Endothelial cell of umbilical vein (primary cell): ENCODE results near the gene GGNBP2.

ENCODE experiments used
- EZH2 ChIP-seq: IDR thresholded peaks from 2 replicates; pipeline ENCODE4 v1.6.1; 2012; ENCODE audit warnings: borderline replicate concordance, low read depth, mild to moderate bottlenecking, moderate library complexity, low read length, inconsistent platforms; ENCODE audit not compliant: severe bottlenecking
- JUN ChIP-seq: IDR thresholded peaks from 2 replicates; pipeline ENCODE4 v1.6.1; 2011; ENCODE audit warnings: borderline replicate concordance, low read depth; ENCODE audit not compliant: insufficient read length, insufficient read depth
- MYC ChIP-seq: IDR thresholded peaks from one replicate; pipeline ENCODE4 v1.6.1; 2011; ENCODE audit warnings: mild to moderate bottlenecking, low read depth, low read length
- POLR2A ChIP-seq: IDR thresholded peaks from 2 replicates; pipeline ENCODE4 v1.6.1; 2012; ENCODE audit warnings: low read depth, mild to moderate bottlenecking, control low read depth, low read length
- POLR2AphosphoS5 ChIP-seq: IDR thresholded peaks from 2 replicates; pipeline ENCODE4 v1.6.1; 2012; ENCODE audit warnings: low read depth, mild to moderate bottlenecking, control low read depth, low read length, moderate library complexity; ENCODE audit not compliant: insufficient read depth
- TF ChIP-seq, protein P1 (sequence below), 2 donors: IDR thresholded peaks; 1 replicate in 1 of 2; 2 replicates in 1 of 2; pipeline ENCODE4 v1.5.1; 2011; ENCODE audit warnings: low read length in 2 of 2, mild to moderate bottlenecking in 2 of 2, moderate library complexity in 2 of 2, control low read depth in 1 of 2, inconsistent platforms in 1 of 2, low read depth in 1 of 2; ENCODE audit not compliant: insufficient read depth in 1 of 2; ENCODE audit errors: extremely low read depth in 1 of 2

DNA sequence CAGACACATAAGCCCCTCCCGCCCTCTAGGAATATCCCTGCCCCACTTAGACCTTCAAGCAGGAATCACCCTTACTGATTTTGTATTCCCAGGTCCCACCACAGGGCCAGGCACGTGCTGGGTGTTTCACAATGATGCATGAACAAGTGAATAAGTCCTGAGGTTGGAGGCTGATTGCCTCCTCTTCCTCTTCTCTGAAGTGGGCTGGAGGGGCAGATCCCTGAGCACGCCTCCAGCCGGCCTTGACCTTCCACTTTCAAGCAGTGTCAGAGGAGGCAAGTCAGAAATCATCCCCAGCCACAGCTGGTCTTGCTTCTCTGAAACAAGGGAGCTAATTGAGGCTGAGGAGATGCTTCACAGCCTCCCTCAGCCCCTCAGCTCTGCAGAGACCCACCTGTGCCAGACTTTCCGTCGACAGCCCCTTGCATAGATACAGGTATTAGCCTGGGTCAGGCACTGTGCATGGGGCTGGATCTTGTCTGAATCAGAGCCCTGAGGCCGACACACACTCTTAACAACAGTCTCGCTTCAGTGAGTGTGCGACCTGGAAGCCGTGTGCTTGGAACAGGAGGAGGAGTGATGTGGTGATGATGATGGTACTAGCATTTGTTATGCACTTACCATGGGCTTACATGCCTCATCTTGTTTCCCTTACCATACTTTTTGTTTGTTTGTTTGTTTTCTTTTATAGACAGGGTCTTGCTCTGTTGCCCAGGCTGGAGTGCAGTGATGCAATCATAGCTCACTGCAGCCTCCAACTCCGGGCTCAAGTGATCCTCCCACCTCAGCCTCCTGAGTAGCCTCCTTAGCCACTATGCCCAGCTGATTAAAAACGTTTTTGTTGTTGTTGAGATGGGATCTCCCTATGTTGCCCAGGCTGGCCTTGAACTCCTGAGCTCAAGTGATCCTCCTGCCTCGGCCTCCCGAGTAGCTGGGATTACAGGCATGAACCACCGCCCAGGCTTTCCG is 71.6 kb downstream of the GGNBP2 start:
- TF ChIP-seq, protein P1, sequence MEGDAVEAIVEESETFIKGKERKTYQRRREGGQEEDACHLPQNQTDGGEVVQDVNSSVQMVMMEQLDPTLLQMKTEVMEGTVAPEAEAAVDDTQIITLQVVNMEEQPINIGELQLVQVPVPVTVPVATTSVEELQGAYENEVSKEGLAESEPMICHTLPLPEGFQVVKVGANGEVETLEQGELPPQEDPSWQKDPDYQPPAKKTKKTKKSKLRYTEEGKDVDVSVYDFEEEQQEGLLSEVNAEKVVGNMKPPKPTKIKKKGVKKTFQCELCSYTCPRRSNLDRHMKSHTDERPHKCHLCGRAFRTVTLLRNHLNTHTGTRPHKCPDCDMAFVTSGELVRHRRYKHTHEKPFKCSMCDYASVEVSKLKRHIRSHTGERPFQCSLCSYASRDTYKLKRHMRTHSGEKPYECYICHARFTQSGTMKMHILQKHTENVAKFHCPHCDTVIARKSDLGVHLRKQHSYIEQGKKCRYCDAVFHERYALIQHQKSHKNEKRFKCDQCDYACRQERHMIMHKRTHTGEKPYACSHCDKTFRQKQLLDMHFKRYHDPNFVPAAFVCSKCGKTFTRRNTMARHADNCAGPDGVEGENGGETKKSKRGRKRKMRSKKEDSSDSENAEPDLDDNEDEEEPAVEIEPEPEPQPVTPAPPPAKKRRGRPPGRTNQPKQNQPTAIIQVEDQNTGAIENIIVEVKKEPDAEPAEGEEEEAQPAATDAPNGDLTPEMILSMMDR (IDR thresholded peaks at IDR 0.05; ENCODE audit: extremely low read depth in 1 of 2, insufficient read depth in 1 of 2, low read depth in 1 of 2, low read length in 2 of 2) = no peak
- no peak for TF ChIP-seq POLR2A
- no peak for TF ChIP-seq EZH2
- no peak for TF ChIP-seq POLR2AphosphoS5
- TF ChIP-seq JUN = no peak
- TF ChIP-seq MYC = no peak
